Measurements from ENCODE around the gene PSMD7.

DNA sequence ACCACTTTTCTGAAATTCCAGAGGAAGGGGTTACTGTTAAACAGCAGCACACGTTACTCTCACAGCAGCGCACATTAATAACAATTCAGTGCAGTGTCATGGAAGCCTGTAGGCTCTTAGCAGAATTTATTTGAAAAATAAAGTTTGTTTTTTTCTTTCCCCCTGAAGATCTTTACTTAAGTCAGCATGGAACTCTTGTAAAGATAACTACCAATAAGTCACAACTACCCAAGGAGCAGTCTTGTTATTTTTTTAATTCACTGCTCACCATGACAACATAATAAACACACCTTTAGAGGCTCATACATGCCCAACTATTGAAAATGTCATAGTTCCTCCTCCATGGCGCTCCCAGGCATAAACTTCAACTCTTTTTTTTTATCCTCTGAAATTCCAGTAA lies 31.8 kb upstream of the PSMD7 start:
- no peak for TF ChIP-seq EZH2 (IDR thresholded peaks at IDR 0.05; ENCODE audit: insufficient read depth, low read length)
- TF ChIP-seq, protein P1, sequence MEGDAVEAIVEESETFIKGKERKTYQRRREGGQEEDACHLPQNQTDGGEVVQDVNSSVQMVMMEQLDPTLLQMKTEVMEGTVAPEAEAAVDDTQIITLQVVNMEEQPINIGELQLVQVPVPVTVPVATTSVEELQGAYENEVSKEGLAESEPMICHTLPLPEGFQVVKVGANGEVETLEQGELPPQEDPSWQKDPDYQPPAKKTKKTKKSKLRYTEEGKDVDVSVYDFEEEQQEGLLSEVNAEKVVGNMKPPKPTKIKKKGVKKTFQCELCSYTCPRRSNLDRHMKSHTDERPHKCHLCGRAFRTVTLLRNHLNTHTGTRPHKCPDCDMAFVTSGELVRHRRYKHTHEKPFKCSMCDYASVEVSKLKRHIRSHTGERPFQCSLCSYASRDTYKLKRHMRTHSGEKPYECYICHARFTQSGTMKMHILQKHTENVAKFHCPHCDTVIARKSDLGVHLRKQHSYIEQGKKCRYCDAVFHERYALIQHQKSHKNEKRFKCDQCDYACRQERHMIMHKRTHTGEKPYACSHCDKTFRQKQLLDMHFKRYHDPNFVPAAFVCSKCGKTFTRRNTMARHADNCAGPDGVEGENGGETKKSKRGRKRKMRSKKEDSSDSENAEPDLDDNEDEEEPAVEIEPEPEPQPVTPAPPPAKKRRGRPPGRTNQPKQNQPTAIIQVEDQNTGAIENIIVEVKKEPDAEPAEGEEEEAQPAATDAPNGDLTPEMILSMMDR (IDR thresholded peaks at IDR 0.05; ENCODE audit: insufficient read depth, low read depth, low read length) = no peak
